ENCODE measurements around the gene FLNB. TPM values are rescaled to one million over a fixed set of nuclear protein-coding genes. Genes with fewer than 3 reads are reported as not detected.
A peak's percentile ranks its signal among the peaks of the same experiment; 100 is the strongest.

FLNB gene
- total and polyA plus RNA-seq, 10 of the 15 experiments (the other 5 are each of a cell fraction or from before 2014, with no cell fraction given), result 13.6 to 51.8 (median 26.4) TPM

GRCh38 chr3:58202917-58203360, 194.7 kb downstream of the FLNB start (continued):
- TF ChIP-seq PKNOX1 (IDR thresholded peaks at IDR 0.05) (no peak), NR2C2 (IDR thresholded peaks at IDR 0.05; ENCODE audit: borderline replicate concordance, control insufficient read depth, insufficient read length, low read depth) (no peak), SIN3A (IDR thresholded peaks at IDR 0.05; ENCODE audit: low read depth, low read length) (no peak), ZBTB11 (CRISPR knock-in tag; IDR thresholded peaks at IDR 0.05) (no peak), KAT2A (conservative IDR thresholded peaks at IDR 0.05; ENCODE audit: control insufficient read depth, low read depth, low read length) (no peak), TCF3 (IDR thresholded peaks at IDR 0.05; ENCODE audit: borderline replicate concordance, insufficient read depth, low read depth, low read length) (peak; percentile 98), FOXK2 (IDR thresholded peaks at IDR 0.05) (no peak), SUPT20H (IDR thresholded peaks at IDR 0.05; ENCODE audit: borderline replicate concordance, control insufficient read depth, low read depth, low read length) (no peak), MTA3 (IDR thresholded peaks at IDR 0.05; ENCODE audit: borderline replicate concordance, low read length) (0 out of 2 replicates have a peak, but pooled peaks have one; percentile 9), RCOR1 (conservative IDR thresholded peaks at IDR 0.05; ENCODE audit: low read depth, low read length) (no peak), EED (IDR thresholded peaks at IDR 0.05; ENCODE audit: low read depth) (peak; percentile 78), GATAD2B (conservative IDR thresholded peaks at IDR 0.05; ENCODE audit: low read depth) (peak; percentile 81), POLR2A (IDR thresholded peaks at IDR 0.05; ENCODE audit: low read depth, low read length) (peak; percentile 29; the same call in 1 of the 2 replicates), ETV6 (conservative IDR thresholded peaks at IDR 0.05 in 1 of 2, IDR thresholded peaks at IDR 0.05 in 1 of 2; ENCODE audit: borderline replicate concordance in 1 of 2, low read depth in 1 of 2) (no peak), NFYB (IDR thresholded peaks at IDR 0.05; ENCODE audit: insufficient read depth, low read depth, low read length) (no peak), POU2F2 (IDR thresholded peaks at IDR 0.05; ENCODE audit: borderline replicate concordance, low read depth, low read length) (no peak; the same call in 1 of the 3 replicates), TCF12 (IDR thresholded peaks at IDR 0.05; ENCODE audit: low read depth, low read length) (peak; percentile 100), CREB1 (IDR thresholded peaks at IDR 0.05; ENCODE audit: low read depth) (no peak), NBN (IDR thresholded peaks at IDR 0.05) (peak; percentile 83; the same call in 1 of the 2 replicates), JUNB (IDR thresholded peaks at IDR 0.05) (no peak), SMAD1 (IDR thresholded peaks at IDR 0.05; ENCODE audit: low read depth, partially characterized antibody) (no peak), NR2F1 (conservative IDR thresholded peaks at IDR 0.05) (0 out of 2 replicates have a peak, but pooled peaks have one; percentile 19), PBX3 (IDR thresholded peaks at IDR 0.05; ENCODE audit: insufficient replicate concordance, low read depth, low read length) (no peak), JUND (IDR thresholded peaks at IDR 0.05; ENCODE audit: low read depth, low read length) (no peak), SMAD5 (IDR thresholded peaks at IDR 0.05; ENCODE audit: low read depth) (no peak), WRNIP1 (IDR thresholded peaks at IDR 0.05; ENCODE audit: borderline replicate concordance, low read depth, low read length) (no peak), NFXL1 (IDR thresholded peaks at IDR 0.05; ENCODE audit: borderline replicate concordance) (no peak)

Data from GM12878 (cell line).